Loucy (cell line): ENCODE measurements around the gene MCU.

Experiments
- CTCF ChIP-seq: fragments of 200-600 bp; sonication (generic); conservative IDR thresholded peaks from 2 replicates; pipeline ENCODE4 v1.5.1; 2014; ENCODE audit warnings: mild to moderate bottlenecking, antibody characterized with exemption, low read length
- EZH2phosphoT487 ChIP-seq: fragments of 200-600 bp; IDR thresholded peaks from 2 replicates; pipeline ENCODE4 v1.6.1; 2018; ENCODE audit warnings: antibody characterized with exemption, mild to moderate bottlenecking, moderate library complexity, borderline replicate concordance

- TF ChIP-seq CTCF (no peak), EZH2phosphoT487 (no peak)
Measured at GRCh38 chr10:72691863-72692743, at the start of gene MCU.
